GM23338 (cell line): ENCODE measurements around the gene GAP43. TPM values are rescaled to one million over a fixed set of nuclear protein-coding genes. Genes with fewer than 3 reads are reported as not detected.
"Not testable (repeated sequence)": the region's sequence is repeated elsewhere in the genome, so short reads cannot be mapped to it uniquely, and the experiment has no call there.

ENCODE experiments used
- ATAC-seq: fragments of 200-7000 bp; cut with Tn5 transposase; 3 replicates; pipeline ENCODE4 v1.9.1; 2020
- DNase-seq: peaks from one replicate; pipeline ENCODE4 v3.0.0-alpha.2; 2015; ENCODE audit warnings: low spot score
- H2AFZ ChIP-seq: fragments of 200-600 bp; sonication (generic); 2 replicates; pipeline ENCODE4 v1.8.0; 2016; ENCODE audit warnings: antibody characterized with exemption, mild to moderate bottlenecking, moderate library complexity
- H3F3A ChIP-seq: fragments of 200-600 bp; sonication (generic); replicated peaks from 2 replicates; pipeline ENCODE4 v1.8.0; 2017; ENCODE audit warnings: antibody characterized with exemption, mixed run types, low read depth
- H3K27ac ChIP-seq: fragments of 200-600 bp; sonication (generic); 2 replicates; pipeline ENCODE4 v1.6.1; 2016; ENCODE audit warnings: low read depth
- H3K27me3 ChIP-seq: fragments of 200-600 bp; sonication (generic); 2 replicates; pipeline ENCODE4 v1.8.0; 2016; ENCODE audit warnings: mild to moderate bottlenecking, mixed run types, moderate library complexity; ENCODE audit not compliant: insufficient read depth
- H3K36me3 ChIP-seq: fragments of 200-600 bp; sonication (generic); 2 replicates; pipeline ENCODE4 v1.8.0; 2016; ENCODE audit warnings: mild to moderate bottlenecking; ENCODE audit not compliant: insufficient read depth
- H3K4me1 ChIP-seq: fragments of 200-600 bp; sonication (generic); 2 replicates; pipeline ENCODE4 v1.8.0; 2016; ENCODE audit warnings: mild to moderate bottlenecking, moderate library complexity; ENCODE audit not compliant: insufficient read depth
- H3K4me2 ChIP-seq: fragments of 200-600 bp; sonication (generic); 2 replicates; pipeline ENCODE4 v1.7.1; 2017; ENCODE audit warnings: mixed run types
- H3K4me3 ChIP-seq: fragments of 200-600 bp; sonication (generic); 2 replicates; pipeline ENCODE4 v1.6.1; 2016; ENCODE audit warnings: mixed run types
- H3K79me2 ChIP-seq: fragments of 200-600 bp; sonication (generic); replicated peaks from 2 replicates; pipeline ENCODE4 v1.8.0; 2017; ENCODE audit warnings: mild to moderate bottlenecking; ENCODE audit not compliant: insufficient read depth
- H3K9me2 ChIP-seq: fragments of 200-600 bp; sonication (generic); 2 replicates; pipeline ENCODE4 v1.8.0; 2017; ENCODE audit not compliant: insufficient read depth
- H4K20me1 ChIP-seq: fragments of 200-600 bp; sonication (generic); replicated peaks from 2 replicates; pipeline ENCODE4 v1.8.0; 2017; ENCODE audit warnings: mild to moderate bottlenecking; ENCODE audit not compliant: insufficient read depth
- H3K27ac Mint-ChIP-seq: 2 replicates; pipeline ENCODE4 v1.8.0; 2020; ENCODE audit warnings: inconsistent platforms, mild to moderate bottlenecking, moderate library complexity, mixed read lengths
- H3K27me3 Mint-ChIP-seq: 3 replicates; pipeline ENCODE4 v1.8.0; 2022; ENCODE audit warnings: low read depth, mild to moderate bottlenecking, moderate library complexity, mixed read lengths, inconsistent platforms; ENCODE audit not compliant: insufficient read depth, poor library complexity
- H3K36me3 Mint-ChIP-seq: 3 replicates; pipeline ENCODE4 v1.8.0; 2021; ENCODE audit warnings: low read depth, mild to moderate bottlenecking, inconsistent platforms, moderate library complexity, mixed read lengths
- H3K4me1 Mint-ChIP-seq: 3 replicates; pipeline ENCODE4 v1.8.0; 2020; ENCODE audit warnings: mild to moderate bottlenecking, inconsistent platforms, mixed read lengths
- H3K4me3 Mint-ChIP-seq: 3 replicates; pipeline ENCODE4 v1.8.0; 2021; ENCODE audit warnings: moderate library complexity, mild to moderate bottlenecking, inconsistent platforms, mixed read lengths
- H3K9me3 Mint-ChIP-seq: 3 replicates; pipeline ENCODE4 v1.8.0; 2020; ENCODE audit warnings: moderate library complexity, mild to moderate bottlenecking, inconsistent platforms, mixed read lengths
- CREB1 ChIP-seq: fragments of 250-450 bp; sonication (Bioruptor Pico); IDR thresholded peaks from 2 replicates; pipeline ENCODE4 v1.5.0; 2020; ENCODE audit warnings: low read depth, mild to moderate bottlenecking, moderate library complexity
- CTCF ChIP-seq, 2 experiments: fragments of 200-600 bp in 1 of 2; sonication (generic) in 1 of 2; conservative IDR thresholded peaks; 2 replicates each; pipeline versions ENCODE4 v1.5.1 to v1.6.1; 2016 to 2017; ENCODE audit warnings: antibody characterized with exemption in 2 of 2, low read depth in 2 of 2, mild to moderate bottlenecking in 2 of 2, moderate library complexity in 1 of 2
- EZH2 ChIP-seq: fragments of 200-600 bp; sonication (generic); IDR thresholded peaks from one replicate; pipeline ENCODE4 v1.8.0; 2017; ENCODE audit warnings: antibody characterized with exemption, mild to moderate bottlenecking, low read depth; ENCODE audit not compliant: unreplicated experiment
- EZH2phosphoT487 ChIP-seq: fragments of 200-600 bp; sonication (generic); IDR thresholded peaks from one replicate; pipeline ENCODE4 v1.8.1; 2018; ENCODE audit warnings: antibody characterized with exemption; ENCODE audit not compliant: unreplicated experiment
- JUNB ChIP-seq: IDR thresholded peaks from one replicate; pipeline ENCODE4 v1.6.1; 2016; ENCODE audit warnings: antibody characterized with exemption; ENCODE audit not compliant: unreplicated experiment
- NANOG ChIP-seq: IDR thresholded peaks from 2 replicates; pipeline ENCODE4 v1.6.1; 2016; ENCODE audit warnings: antibody characterized with exemption, borderline replicate concordance
- POLR2AphosphoS5 ChIP-seq: IDR thresholded peaks from 2 replicates; pipeline ENCODE4 v1.6.1; 2016; ENCODE audit warnings: antibody characterized with exemption, low read depth
- STAT1 ChIP-seq: IDR thresholded peaks from one replicate; pipeline ENCODE4 v1.6.1; 2016; ENCODE audit warnings: antibody characterized with exemption; ENCODE audit not compliant: unreplicated experiment
- ZNF331 ChIP-seq: fragments of 250-450 bp; sonication (Bioruptor Pico); IDR thresholded peaks from 2 replicates; pipeline ENCODE4 v1.5.0; 2020; ENCODE audit warnings: low read depth, mild to moderate bottlenecking, moderate library complexity
- polyA plus RNA-seq: library from polyadenylated mRNA; unstranded; fragments of >200 nt; fragmentation: Nextera tagmentation; extraction: Ambion mirVana; gene quantifications from 2 replicates; pipeline ENCODE4 v1.2.1, GENCODE V29; 2016
- total RNA-seq: library from RNA; depleted of rRNA; stranded (reverse); fragments of >200 nt; shearing (Covaris generic); gene quantifications from 2 replicates; pipeline ENCODE4 v1.2.3, GENCODE V29; 2014
- TF ChIP-seq, protein P1 (sequence below): fragments of 250-450 bp; sonication (Bioruptor Pico); IDR thresholded peaks from 2 replicates; pipeline ENCODE4 v1.5.0; 2020; ENCODE audit warnings: mild to moderate bottlenecking, moderate library complexity
- TF ChIP-seq, protein P2 (sequence below): IDR thresholded peaks from one replicate; pipeline ENCODE4 v1.6.1; 2018; ENCODE audit warnings: antibody characterized with exemption; ENCODE audit not compliant: unreplicated experiment

GAP43 gene
- total and polyA plus RNA-seq, 2 experiments from 2014 or later: 16.1 to 48.1 TPM

DNA sequence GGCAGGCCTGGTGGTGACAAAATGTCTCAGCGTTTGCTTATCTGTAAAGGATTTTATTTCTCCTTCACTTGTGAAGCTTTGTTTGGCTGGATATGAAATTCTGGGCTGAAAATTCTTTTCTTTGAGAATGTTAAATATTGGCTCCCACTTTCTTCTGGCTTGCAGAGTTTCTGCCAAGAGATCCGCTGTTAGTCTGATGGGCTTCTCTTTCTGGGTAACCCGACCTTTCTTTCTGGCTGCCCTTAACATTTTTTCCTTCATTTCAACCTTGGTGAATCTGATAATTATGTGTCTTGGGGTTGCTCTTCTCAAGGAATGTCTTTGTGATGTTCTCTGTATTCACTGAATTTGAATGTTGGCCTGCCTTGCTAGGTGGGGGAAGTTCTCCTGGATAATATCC is 113.0 kb downstream of the GAP43 start:
- H3K4me1 Mint-ChIP-seq, H3K9me2 ChIP-seq, H3K27ac Mint-ChIP-seq, ATAC-seq, H3K27ac ChIP-seq, H3F3A ChIP-seq, H3K4me3 Mint-ChIP-seq, DNase-seq, H3K27me3 Mint-ChIP-seq, H3K27me3 ChIP-seq, H2AFZ ChIP-seq, H3K4me1 ChIP-seq, H3K79me2 ChIP-seq, H3K36me3 ChIP-seq, H4K20me1 ChIP-seq, H3K4me3 ChIP-seq, H3K4me2 ChIP-seq: not testable (repeated sequence)
- Mint-ChIP-seq H3K36me3 (peaks cover 22% of the 10 kb centered on the region; the same call in 2 of the 3 replicates), H3K9me3 (peaks cover 48% of the 10 kb centered on the region)

- H4K20me1 ChIP-seq: no peaks in the 10 kb centered on the region
- DNase-seq: no peak
- Mint-ChIP-seq H3K27me3 (peaks cover 4% of the 10 kb centered on the region), H3K4me1 (no peaks in the 10 kb centered on the region), H3K9me3 (peaks cover 44% of the 10 kb centered on the region), H3K36me3 (peaks cover 19% of the 10 kb centered on the region; the same call in 2 of the 3 replicates), H3K4me3 (no peak overlapping the region), H3K27ac (no peak overlapping the region)
- no peaks in the 10 kb centered on the region for H3K4me1 ChIP-seq
- no peak overlapping the region for H3K4me2 ChIP-seq
- no peak overlapping the region for H3K27ac ChIP-seq
- H3K36me3 ChIP-seq: no peaks in the 10 kb centered on the region; the same call in 1 of the 2 replicates
- H3K27me3 ChIP-seq: no peaks in the 10 kb centered on the region
- H3F3A ChIP-seq: no peaks in the 10 kb centered on the region
- no peak for ATAC-seq
- peaks cover 4% of the 10 kb centered on the region; the same call in 1 of the 2 replicates for H3K9me2 ChIP-seq
- no peak overlapping the region for H2AFZ ChIP-seq
- no peak overlapping the region for H3K4me3 ChIP-seq
- H3K79me2 ChIP-seq: no peaks in the 10 kb centered on the region
- no peak for TF ChIP-seq EZH2phosphoT487
- TF ChIP-seq ZNF331 (CRISPR knock-in tag): no peak
- TF ChIP-seq, protein P1, sequence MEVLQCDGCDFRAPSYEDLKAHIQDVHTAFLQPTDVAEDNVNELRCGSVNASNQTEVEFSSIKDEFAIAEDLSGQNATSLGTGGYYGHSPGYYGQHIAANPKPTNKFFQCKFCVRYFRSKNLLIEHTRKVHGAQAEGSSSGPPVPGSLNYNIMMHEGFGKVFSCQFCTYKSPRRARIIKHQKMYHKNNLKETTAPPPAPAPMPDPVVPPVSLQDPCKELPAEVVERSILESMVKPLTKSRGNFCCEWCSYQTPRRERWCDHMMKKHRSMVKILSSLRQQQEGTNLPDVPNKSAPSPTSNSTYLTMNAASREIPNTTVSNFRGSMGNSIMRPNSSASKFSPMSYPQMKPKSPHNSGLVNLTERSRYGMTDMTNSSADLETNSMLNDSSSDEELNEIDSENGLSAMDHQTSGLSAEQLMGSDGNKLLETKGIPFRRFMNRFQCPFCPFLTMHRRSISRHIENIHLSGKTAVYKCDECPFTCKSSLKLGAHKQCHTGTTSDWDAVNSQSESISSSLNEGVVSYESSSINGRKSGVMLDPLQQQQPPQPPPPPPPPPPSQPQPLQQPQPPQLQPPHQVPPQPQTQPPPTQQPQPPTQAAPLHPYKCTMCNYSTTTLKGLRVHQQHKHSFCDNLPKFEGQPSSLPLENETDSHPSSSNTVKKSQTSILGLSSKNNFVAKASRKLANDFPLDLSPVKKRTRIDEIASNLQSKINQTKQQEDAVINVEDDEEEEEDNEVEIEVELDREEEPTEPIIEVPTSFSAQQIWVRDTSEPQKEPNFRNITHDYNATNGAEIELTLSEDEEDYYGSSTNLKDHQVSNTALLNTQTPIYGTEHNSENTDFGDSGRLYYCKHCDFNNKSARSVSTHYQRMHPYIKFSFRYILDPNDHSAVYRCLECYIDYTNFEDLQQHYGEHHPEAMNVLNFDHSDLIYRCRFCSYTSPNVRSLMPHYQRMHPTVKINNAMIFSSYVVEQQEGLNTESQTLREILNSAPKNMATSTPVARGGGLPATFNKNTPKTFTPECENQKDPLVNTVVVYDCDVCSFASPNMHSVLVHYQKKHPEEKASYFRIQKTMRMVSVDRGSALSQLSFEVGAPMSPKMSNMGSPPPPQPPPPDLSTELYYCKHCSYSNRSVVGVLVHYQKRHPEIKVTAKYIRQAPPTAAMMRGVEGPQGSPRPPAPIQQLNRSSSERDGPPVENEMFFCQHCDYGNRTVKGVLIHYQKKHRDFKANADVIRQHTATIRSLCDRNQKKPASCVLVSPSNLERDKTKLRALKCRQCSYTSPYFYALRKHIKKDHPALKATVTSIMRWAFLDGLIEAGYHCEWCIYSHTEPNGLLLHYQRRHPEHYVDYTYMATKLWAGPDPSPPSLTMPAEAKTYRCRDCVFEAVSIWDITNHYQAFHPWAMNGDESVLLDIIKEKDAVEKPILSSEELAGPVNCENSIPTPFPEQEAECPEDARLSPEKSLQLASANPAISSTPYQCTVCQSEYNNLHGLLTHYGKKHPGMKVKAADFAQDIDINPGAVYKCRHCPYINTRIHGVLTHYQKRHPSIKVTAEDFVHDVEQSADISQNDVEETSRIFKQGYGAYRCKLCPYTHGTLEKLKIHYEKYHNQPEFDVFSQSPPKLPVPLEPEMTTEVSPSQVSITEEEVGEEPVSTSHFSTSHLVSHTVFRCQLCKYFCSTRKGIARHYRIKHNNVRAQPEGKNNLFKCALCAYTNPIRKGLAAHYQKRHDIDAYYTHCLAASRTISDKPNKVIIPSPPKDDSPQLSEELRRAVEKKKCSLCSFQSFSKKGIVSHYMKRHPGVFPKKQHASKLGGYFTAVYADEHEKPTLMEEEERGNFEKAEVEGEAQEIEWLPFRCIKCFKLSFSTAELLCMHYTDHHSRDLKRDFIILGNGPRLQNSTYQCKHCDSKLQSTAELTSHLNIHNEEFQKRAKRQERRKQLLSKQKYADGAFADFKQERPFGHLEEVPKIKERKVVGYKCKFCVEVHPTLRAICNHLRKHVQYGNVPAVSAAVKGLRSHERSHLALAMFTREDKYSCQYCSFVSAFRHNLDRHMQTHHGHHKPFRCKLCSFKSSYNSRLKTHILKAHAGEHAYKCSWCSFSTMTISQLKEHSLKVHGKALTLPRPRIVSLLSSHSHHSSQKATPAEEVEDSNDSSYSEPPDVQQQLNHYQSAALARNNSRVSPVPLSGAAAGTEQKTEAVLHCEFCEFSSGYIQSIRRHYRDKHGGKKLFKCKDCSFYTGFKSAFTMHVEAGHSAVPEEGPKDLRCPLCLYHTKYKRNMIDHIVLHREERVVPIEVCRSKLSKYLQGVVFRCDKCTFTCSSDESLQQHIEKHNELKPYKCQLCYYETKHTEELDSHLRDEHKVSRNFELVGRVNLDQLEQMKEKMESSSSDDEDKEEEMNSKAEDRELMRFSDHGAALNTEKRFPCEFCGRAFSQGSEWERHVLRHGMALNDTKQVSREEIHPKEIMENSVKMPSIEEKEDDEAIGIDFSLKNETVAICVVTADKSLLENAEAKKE (CRISPR knock-in tag): no peak
- no peak for TF ChIP-seq POLR2AphosphoS5
- TF ChIP-seq CREB1 (CRISPR knock-in tag): no peak
- no peak for TF ChIP-seq EZH2
- TF ChIP-seq STAT1: no peak
- no peak for TF ChIP-seq CTCF (conservative IDR thresholded peaks at IDR 0.05; ENCODE audit: low read depth in 2 of 2)
- TF ChIP-seq JUNB: no peak
- TF ChIP-seq NANOG: no peak
- TF ChIP-seq, protein P2, sequence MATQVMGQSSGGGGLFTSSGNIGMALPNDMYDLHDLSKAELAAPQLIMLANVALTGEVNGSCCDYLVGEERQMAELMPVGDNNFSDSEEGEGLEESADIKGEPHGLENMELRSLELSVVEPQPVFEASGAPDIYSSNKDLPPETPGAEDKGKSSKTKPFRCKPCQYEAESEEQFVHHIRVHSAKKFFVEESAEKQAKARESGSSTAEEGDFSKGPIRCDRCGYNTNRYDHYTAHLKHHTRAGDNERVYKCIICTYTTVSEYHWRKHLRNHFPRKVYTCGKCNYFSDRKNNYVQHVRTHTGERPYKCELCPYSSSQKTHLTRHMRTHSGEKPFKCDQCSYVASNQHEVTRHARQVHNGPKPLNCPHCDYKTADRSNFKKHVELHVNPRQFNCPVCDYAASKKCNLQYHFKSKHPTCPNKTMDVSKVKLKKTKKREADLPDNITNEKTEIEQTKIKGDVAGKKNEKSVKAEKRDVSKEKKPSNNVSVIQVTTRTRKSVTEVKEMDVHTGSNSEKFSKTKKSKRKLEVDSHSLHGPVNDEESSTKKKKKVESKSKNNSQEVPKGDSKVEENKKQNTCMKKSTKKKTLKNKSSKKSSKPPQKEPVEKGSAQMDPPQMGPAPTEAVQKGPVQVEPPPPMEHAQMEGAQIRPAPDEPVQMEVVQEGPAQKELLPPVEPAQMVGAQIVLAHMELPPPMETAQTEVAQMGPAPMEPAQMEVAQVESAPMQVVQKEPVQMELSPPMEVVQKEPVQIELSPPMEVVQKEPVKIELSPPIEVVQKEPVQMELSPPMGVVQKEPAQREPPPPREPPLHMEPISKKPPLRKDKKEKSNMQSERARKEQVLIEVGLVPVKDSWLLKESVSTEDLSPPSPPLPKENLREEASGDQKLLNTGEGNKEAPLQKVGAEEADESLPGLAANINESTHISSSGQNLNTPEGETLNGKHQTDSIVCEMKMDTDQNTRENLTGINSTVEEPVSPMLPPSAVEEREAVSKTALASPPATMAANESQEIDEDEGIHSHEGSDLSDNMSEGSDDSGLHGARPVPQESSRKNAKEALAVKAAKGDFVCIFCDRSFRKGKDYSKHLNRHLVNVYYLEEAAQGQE: no peak
Observed at GRCh38 chr3:115741650-115742049, 118.3 kb downstream of the GAP43 start.
